ENCODE measurements around the gene RFXAP. TPM values are rescaled to one million over a fixed set of nuclear protein-coding genes. Genes with fewer than 3 reads are reported as not detected.

The RFXAP gene
- total RNA-seq, 1 donor from 2014 or later = 5.3 TPM

Other genes with a start within 250 kb of the RFXAP start
- gene SERTM1, start 145.2 kb upstream of the RFXAP start, total RNA-seq = 5.9 TPM
- 21.5 TPM for gene SMAD9, start 101.0 kb downstream of the RFXAP start, total RNA-seq
- gene ALG5, start 180.1 kb downstream of the RFXAP start, total RNA-seq = 27.2 TPM
- 30.7 TPM for gene EXOSC8, start 181.6 kb downstream of the RFXAP start, total RNA-seq
- 60.3 TPM for gene SUPT20H, start 240.5 kb downstream of the RFXAP start, total RNA-seq